ENCODE measurements around the gene SYTL3. TPM values are rescaled to one million over a fixed set of nuclear protein-coding genes. Genes with fewer than 3 reads are reported as not detected.
A peak's percentile ranks its signal among the peaks of the same experiment; 100 is the strongest.

Gene SYTL3
- total RNA-seq, 1 donor from 2014 or later, result 102 TPM

DNA sequence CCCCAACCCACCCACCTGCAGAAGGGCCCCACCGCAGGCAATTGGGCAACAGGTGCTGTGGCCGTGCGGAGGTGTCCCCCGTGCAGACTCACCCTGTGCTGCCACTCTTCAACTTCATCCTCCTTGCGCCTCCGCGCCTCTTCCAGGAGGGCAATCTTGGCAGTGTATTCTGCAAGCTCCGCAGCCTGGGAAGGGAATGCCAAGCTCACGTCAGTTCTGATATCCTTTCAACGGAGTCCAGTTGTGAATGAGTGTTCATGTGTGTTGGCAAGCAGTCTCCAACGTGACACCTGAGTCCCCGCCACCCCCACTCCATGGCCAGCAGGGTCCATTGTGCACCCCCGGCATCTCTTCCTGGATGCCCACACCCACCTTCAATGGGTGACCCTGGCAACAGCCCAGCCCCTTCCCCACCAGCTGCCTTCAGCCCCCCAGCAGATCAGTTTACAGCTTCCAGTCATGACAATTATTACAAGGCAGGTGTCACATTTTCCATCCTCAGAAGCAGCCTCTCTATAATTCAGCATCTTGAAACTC, 119.4 kb downstream of the SYTL3 start:
- no peaks in the 10 kb centered on the region for H3K9me3 Mint-ChIP-seq
- H3K4me1 Mint-ChIP-seq, result peaks cover 32% of the 10 kb centered on the region
- peaks cover 82% of the 10 kb centered on the region for H3K36me3 Mint-ChIP-seq (ENCODE audit: low read depth)
- H3K27ac Mint-ChIP-seq, result peak overlapping the region; percentile 77
- intact Hi-C loops (cut with micrococcal nuclease), result loop anchor here (5.0 kb wide), 1 partner anchor 67 kb away; no protein-coding TSS in a partner anchor
- H3K27me3 Mint-ChIP-seq, result no peaks in the 10 kb centered on the region
- DNase-seq, result peak; percentile 58
- no peak overlapping the region for H3K4me3 Mint-ChIP-seq

DNA sequence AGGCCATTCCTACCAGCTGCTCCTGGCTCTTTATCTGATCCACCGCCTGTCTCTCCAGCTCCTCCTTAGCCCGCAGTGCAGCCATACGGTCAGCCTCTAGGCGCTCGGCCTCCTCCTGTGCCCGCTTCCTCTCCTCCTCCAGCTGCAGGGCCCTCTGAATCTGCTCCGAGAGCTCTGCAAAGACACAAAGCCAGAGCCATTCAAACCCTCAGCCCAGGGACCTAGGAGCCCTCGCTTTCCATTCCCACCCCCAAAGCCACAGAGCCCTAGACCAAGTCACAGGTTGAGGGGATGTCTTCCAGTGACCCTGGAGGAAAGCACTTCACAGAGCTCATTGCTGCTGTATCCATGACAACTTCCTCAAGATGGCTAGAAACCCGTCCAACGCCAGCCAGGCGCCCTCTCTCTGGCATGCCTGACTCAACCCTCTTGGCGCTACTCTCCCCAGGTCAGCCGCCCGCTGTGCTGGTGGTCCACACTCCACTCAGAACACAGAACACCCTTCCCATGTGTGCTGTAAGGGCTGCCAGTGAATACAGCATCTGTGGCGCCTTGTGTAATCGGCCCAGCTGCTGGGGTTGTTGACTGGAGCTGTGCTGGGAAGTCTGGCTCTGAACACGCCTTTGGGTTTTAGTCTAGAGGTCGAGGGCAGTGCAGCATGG, 120.0 kb downstream of the SYTL3 start:
- H3K9me3 Mint-ChIP-seq, result no peaks in the 10 kb centered on the region
- no peaks in the 10 kb centered on the region for H3K27me3 Mint-ChIP-seq
- H3K27ac Mint-ChIP-seq, result peak overlapping the region; percentile 77
- DNase-seq, result no peak
- peaks cover 82% of the 10 kb centered on the region for H3K36me3 Mint-ChIP-seq (ENCODE audit: low read depth)
- intact Hi-C loops (cut with micrococcal nuclease), result loop anchor here (5.0 kb wide), 1 partner anchor 68 kb away; no protein-coding TSS in a partner anchor
- H3K4me3 Mint-ChIP-seq, result no peak overlapping the region
- H3K4me1 Mint-ChIP-seq, result peaks cover 35% of the 10 kb centered on the region

DNA sequence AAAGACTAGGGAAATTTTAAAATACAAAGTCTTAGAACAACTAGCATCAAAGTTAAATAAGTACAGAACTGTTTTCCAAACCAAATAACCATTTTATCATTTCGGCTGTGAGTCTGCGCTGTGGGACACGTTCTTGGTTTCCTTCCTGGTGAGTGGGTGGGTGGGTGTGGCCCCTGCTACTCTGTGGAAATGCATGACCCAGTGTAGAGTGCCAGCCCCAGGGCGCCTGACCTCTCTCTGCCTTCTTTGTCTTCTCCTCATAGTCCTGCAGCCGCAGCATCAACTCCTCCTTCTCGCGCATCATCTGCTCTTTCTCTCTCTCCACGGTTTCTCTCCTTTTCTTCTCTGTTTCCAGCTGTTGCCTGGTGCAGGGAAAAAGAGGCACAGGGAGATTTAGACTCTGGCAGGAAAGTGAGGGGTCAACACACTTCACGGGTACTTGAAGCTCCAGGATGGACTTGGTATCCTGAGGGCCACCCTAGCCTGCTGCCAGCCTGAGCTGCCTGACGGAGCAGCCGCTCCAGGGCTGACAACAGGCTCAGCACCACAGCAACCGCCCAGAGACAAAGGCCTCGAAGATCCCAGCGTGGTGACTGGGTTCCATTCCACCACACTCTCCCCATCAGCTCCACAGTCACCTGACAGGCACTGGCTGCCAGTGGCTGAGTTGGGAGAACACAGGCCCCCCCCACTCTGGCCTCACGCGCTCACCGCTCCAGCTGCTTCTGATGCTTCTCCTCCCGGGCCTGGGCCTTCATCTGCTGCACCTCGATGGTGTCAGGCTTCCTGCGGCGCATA, 120.9 kb downstream of the SYTL3 start:
- intact Hi-C loops (cut with micrococcal nuclease), result no loop called here

DNA sequence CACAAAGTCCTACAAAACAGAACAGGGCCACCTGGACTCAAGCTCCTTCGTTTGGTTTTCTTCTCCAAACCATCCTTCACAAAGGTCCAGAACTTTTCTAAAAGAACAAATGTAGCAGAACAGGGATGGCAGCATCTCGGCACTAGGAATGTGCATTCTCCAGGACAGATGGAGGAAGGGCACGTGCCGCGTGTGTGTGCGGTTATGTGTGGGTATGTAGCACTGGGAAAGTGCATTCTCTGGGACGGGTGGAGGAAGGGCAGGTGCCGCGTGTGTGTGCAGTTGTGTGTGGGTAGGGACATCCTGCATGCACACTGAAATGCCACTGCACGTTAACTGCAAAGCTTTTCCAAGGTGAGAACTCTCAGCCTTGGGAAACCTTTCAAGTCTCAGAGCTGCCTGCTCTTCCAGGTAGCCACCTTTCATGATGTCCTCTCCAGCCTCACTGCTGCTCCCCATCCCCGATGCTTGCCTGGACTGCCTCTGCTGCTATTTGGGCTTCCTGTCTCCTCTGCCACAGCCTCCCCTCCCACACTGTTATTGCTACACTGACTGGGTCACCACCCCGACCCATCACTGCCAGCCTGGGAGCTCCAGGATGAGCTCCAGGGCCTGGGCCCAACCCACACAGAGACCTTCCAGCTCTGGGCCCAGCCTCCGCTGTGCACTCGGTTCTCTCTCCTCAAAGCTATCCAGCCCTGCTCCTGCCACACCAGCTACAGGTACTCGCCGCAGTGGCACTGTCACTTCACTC, 121.7 kb downstream of the SYTL3 start:
- DNase-seq, result peak; percentile 58
- intact Hi-C loops (cut with micrococcal nuclease), result no loop called here
- H3K4me3 Mint-ChIP-seq, result no peak overlapping the region
- peak overlapping the region; percentile 78 for H3K27ac Mint-ChIP-seq
- peaks cover 82% of the 10 kb centered on the region for H3K36me3 Mint-ChIP-seq (ENCODE audit: low read depth)
- H3K4me1 Mint-ChIP-seq, result peaks cover 35% of the 10 kb centered on the region
- no peaks in the 10 kb centered on the region for H3K9me3 Mint-ChIP-seq
- no peaks in the 10 kb centered on the region for H3K27me3 Mint-ChIP-seq

More for the DNA sequence above, 120.9 kb downstream of the SYTL3 start:
- H3K4me1 Mint-ChIP-seq, result peaks cover 35% of the 10 kb centered on the region
- no peak overlapping the region for H3K4me3 Mint-ChIP-seq
- no peak for DNase-seq
- H3K36me3 Mint-ChIP-seq (ENCODE audit: low read depth), result peaks cover 81% of the 10 kb centered on the region
- no peaks in the 10 kb centered on the region for H3K27me3 Mint-ChIP-seq
- peak overlapping the region; percentile 78 for H3K27ac Mint-ChIP-seq
- H3K9me3 Mint-ChIP-seq, result no peaks in the 10 kb centered on the region

DNA sequence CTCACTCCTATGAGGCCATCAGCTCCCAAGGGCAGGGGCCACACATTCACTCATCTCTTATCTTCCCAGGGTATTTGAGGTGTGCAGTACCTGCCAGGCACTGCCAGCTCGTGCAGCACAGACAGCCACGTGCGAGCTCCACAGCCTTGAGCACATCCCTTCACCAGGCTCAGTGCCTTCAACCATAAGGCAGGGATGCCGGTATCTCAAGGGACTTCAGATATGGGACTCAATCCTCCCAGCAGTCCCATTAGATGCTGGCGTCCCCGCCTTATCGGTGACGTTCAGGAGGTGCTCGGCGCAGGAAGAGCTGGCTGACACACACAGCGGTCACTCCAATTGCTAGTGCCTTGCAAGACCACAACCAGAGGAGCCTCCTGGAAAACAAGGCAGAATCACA, 122.3 kb downstream of the SYTL3 start:
- Mint-ChIP-seq H3K9me3 (no peaks in the 10 kb centered on the region), H3K4me1 (peaks cover 38% of the 10 kb centered on the region), H3K27me3 (no peaks in the 10 kb centered on the region), H3K36me3 (ENCODE audit: low read depth) (peaks cover 83% of the 10 kb centered on the region), H3K4me3 (no peak overlapping the region), H3K27ac (peak overlapping the region; percentile 78)
- no peak for DNase-seq
- intact Hi-C loops (cut with micrococcal nuclease), result no loop called here

DNA sequence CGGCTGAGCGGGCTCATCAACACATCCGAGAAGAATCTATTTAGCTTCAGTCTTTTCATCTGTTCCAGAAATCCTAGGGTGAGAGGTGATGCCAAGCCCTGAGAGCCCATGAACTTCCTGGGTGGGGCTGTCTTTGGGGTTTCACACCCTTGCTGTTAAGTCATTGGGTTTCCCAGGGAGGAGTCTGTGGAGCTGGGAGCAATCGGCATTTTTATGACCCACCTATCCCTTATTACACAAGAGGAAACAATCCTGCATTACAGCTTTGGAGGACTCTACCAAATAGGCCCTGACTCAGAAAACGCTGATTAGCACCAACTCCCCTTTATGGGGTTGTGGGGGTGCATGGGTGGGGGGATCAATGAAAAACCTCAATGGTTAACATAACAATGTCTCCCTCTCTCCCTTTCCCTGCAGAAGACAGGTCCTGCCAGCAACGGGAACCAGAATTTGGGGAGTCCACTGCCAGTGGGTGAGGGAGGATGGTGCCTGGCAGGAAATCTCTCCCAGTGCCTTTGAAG, 123.1 kb downstream of the SYTL3 start:
- no peaks in the 10 kb centered on the region for H3K27me3 Mint-ChIP-seq
- no peaks in the 10 kb centered on the region for H3K9me3 Mint-ChIP-seq
- intact Hi-C loops (cut with micrococcal nuclease), result no loop called here
- H3K4me3 Mint-ChIP-seq, result no peak overlapping the region
- DNase-seq, result no peak
- H3K4me1 Mint-ChIP-seq, result peaks cover 42% of the 10 kb centered on the region
- H3K27ac Mint-ChIP-seq, result peak overlapping the region; percentile 34
- H3K36me3 Mint-ChIP-seq (ENCODE audit: low read depth), result peaks cover 84% of the 10 kb centered on the region

DNA sequence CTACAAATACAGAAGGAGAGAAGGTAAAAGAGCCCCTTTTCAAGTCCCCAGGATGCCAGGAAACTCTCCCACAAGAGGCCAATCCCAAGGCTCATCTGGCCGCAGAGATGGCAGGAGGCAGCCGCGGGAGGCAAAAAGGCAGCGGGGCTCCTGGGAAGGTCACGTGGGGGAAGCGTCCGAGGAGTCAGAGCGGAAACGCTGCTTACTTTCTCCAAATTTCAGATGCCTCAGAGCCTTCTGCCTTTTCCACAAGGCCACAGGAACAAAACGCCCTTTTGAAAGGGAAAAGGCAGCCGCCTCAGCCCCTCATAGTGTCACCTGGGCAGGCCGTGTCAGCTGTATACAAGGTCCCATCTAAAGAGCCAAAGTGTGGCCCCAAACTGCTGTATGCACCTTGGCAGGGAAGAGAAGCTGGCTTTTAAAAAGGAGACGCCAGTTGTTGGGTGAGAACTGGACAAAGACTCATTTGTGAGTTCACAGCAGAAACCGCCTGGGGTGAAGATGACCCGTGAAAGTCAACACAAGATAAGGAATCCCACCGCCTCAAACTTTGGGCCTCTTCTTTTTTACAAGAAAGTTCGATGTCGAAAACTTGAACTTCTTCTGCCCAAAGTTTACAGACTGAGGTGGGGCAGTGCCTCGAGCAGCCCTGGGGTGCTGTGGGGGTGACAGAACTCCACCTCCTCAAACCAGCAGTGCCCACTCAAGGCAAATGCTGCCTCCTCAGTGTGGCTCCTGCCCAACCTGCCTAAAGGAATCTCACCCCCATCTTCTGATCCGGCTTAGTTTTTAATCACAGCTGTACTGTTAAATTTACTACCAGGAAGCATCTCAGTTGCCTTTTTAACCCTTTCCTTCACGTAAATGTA, 124.0 kb downstream of the SYTL3 start:
- peaks cover 45% of the 10 kb centered on the region for H3K4me1 Mint-ChIP-seq

DNA sequence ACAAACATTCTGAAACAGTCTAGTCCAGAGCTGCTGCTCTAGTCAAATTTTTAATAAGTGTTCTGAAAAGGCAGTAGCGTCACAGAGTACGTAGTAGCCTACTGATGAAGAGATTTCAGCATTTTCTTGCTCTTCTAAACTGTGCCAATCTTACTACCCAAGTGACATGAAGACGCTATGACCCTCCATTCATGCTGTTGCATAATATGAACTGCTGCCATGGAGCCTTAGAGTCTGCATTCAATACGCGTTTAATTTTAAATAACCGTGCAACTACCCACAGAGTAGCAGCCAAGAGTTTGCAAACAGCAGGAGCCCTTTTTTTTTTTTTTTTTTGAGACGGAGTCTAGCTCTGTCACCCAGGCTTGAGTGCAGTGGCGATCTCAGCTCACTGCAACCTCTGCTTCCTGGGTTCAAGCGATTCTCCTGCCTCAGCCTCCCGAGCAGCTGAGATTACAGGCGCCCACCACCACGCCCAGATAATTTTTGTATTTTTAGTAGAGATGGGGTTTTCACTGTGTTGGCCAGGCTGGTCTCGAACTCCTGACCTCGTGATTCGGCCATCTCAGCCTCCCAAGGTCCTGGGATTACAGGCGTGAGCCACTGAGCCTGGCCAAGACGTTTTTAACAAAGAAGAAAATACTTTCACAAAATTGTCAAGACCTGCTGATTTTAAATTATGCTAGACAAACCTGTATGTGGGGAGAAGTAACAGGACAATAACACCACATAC, 125.0 kb downstream of the SYTL3 start:
- H3K27ac Mint-ChIP-seq, result no peak overlapping the region
- DNase-seq, result no peak
- no peak overlapping the region for H3K4me3 Mint-ChIP-seq
- intact Hi-C loops (cut with micrococcal nuclease), result no loop called here
- H3K9me3 Mint-ChIP-seq, result no peaks in the 10 kb centered on the region
- H3K27me3 Mint-ChIP-seq, result no peaks in the 10 kb centered on the region
- H3K36me3 Mint-ChIP-seq (ENCODE audit: low read depth), result peaks cover 78% of the 10 kb centered on the region
- peaks cover 42% of the 10 kb centered on the region for H3K4me1 Mint-ChIP-seq

More for the DNA sequence above, 124.0 kb downstream of the SYTL3 start:
- intact Hi-C loops (cut with micrococcal nuclease), result no loop called here
- Mint-ChIP-seq H3K36me3 (ENCODE audit: low read depth) (peaks cover 82% of the 10 kb centered on the region), H3K9me3 (no peaks in the 10 kb centered on the region), H3K27me3 (no peaks in the 10 kb centered on the region), H3K4me3 (no peak overlapping the region), H3K27ac (peak overlapping the region; percentile 24)
- DNase-seq, result no peak

DNA sequence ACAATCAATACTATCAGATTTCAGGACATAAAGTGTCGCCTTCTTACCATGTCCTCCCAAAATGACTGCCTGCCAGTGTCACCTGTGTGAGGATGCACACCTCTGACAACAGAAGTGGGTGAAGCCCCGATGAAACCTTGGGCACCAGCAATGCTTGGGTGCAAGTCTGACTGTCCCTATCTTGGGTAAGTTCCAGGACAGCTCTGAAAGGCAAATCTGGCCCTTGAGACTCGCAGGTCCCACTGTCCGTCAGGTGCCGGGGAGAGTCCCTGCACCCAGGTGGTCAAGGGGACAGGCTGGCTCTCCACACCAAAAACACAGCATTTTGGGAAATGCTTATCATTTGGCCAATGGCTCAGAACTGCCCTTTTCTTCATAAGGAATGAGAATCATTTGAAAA, 126.0 kb downstream of the SYTL3 start:
- intact Hi-C loops (cut with micrococcal nuclease), result no loop called here
- H3K9me3 Mint-ChIP-seq, result no peaks in the 10 kb centered on the region
- no peak for DNase-seq
- H3K4me3 Mint-ChIP-seq, result no peak overlapping the region
- no peaks in the 10 kb centered on the region for H3K27me3 Mint-ChIP-seq
- peaks cover 76% of the 10 kb centered on the region for H3K36me3 Mint-ChIP-seq (ENCODE audit: low read depth)
- no peak overlapping the region for H3K27ac Mint-ChIP-seq
- peaks cover 40% of the 10 kb centered on the region for H3K4me1 Mint-ChIP-seq

DNA sequence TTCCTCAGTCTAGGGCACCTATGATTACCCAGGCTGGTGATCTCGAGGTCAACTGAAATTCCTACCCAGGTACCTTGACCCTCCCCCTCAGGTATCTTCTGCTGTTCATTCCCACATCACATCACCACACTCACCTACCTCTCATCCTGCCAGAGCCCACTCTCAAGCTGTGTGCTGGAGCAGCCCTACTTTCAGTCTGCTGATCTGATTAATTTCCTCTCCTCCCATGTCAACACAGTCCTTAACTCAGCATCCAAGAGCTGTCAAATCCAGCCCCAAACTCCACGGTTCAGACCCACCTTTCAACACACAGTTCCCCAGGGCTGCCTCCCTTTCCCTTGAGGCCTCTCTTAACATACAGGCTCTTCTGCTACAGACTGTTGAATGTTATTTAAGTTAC, 126.9 kb downstream of the SYTL3 start:
- H3K9me3 Mint-ChIP-seq, result no peaks in the 10 kb centered on the region
- H3K27me3 Mint-ChIP-seq, result no peaks in the 10 kb centered on the region
- no peak overlapping the region for H3K4me3 Mint-ChIP-seq
- H3K4me1 Mint-ChIP-seq, result peaks cover 35% of the 10 kb centered on the region
- H3K27ac Mint-ChIP-seq, result peak overlapping the region; percentile 10
- H3K36me3 Mint-ChIP-seq (ENCODE audit: low read depth), result peaks cover 75% of the 10 kb centered on the region
- intact Hi-C loops (cut with micrococcal nuclease), result no loop called here
- no peak for DNase-seq

DNA sequence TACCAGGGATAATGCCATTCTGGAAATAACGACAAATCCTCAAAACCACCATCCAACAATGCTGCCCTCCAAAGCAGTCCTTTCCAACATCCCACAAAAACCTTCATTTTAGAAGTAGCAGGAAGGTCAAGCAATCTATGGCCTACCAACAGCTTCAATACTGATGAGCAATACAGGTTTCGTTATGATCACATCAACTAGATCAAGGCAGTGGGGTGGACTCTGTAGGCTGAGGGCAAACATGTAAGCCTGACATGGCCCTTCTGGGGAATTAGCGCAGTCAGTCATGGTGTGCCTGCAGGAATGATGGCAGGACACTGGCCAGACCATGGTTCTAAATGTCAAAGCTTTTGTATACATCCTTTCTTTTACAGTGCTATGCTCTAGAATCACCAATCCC, 127.7 kb downstream of the SYTL3 start:
- H3K4me3 Mint-ChIP-seq, result no peak overlapping the region
- peaks cover 73% of the 10 kb centered on the region for H3K36me3 Mint-ChIP-seq (ENCODE audit: low read depth)
- intact Hi-C loops (cut with micrococcal nuclease), result no loop called here
- peaks cover 28% of the 10 kb centered on the region for H3K4me1 Mint-ChIP-seq
- no peak for DNase-seq
- no peaks in the 10 kb centered on the region for H3K27me3 Mint-ChIP-seq
- H3K27ac Mint-ChIP-seq, result no peak overlapping the region
- H3K9me3 Mint-ChIP-seq, result no peaks in the 10 kb centered on the region

DNA sequence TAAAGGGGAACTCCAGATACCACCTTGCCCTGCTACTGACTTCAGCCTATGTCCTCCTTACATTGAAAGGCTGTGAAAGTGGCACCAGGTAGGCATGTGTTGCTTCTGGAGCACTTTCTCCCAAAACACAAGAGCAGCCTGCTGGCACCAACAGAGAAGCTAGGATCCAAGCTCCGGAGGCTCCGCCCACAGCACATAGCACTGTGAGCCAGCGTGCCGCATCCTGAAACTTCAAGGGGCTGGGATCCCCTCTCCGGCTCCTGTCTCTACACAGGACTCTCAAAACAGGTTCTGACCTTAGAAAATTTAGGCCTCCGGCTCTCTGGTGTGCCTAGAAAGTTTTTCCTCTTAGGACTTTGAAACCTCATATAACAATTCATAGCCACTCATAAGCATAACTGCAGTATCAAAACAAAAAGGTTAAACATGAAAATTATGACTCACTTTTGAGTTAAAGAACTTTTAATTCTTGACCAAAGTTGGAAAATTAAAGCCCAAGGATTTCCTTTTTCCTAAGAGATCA, 128.2 kb downstream of the SYTL3 start:
- Mint-ChIP-seq H3K4me1 (peaks cover 23% of the 10 kb centered on the region), H3K9me3 (no peaks in the 10 kb centered on the region), H3K36me3 (ENCODE audit: low read depth) (peaks cover 75% of the 10 kb centered on the region), H3K27me3 (no peaks in the 10 kb centered on the region), H3K4me3 (no peak overlapping the region), H3K27ac (peak overlapping the region; percentile 72)
- no peak for DNase-seq
- intact Hi-C loops (cut with micrococcal nuclease), result no loop called here
